ENCODE data around the gene PAMR1. TPM values are rescaled to one million over a fixed set of nuclear protein-coding genes. Genes with fewer than 3 reads are reported as not detected.
"Not testable (repeated sequence)": the region's sequence is repeated elsewhere in the genome, so short reads cannot be mapped to it uniquely, and the experiment has no call there.

PAMR1 gene
- total RNA-seq, 1 experiment from 2014 or later: 0.43 TPM

- no peak for DNase-seq (ENCODE audit: low spot score)
Observed at GRCh38 chr11:35545391-35546003, 20.1 kb upstream of the PAMR1 start.

GRCh38 chr11:35543481-35543880 lies 18.1 kb upstream of the PAMR1 start:
- DNase-seq (ENCODE audit: low spot score): no peak

- DNase-seq (ENCODE audit: low spot score): peak; percentile 36
Observed at GRCh38 chr11:35541621-35542375, 16.4 kb upstream of the PAMR1 start.

- DNase-seq (ENCODE audit: low spot score): no peak
Observed at GRCh38 chr11:35540526-35540925, 15.1 kb upstream of the PAMR1 start.

GRCh38 chr11:35539781-35540281 lies 14.4 kb upstream of the PAMR1 start:
- no peak for DNase-seq (ENCODE audit: low spot score)

GRCh38 chr11:35539256-35539655 lies 13.8 kb upstream of the PAMR1 start:
- no peak for DNase-seq (ENCODE audit: low spot score)

GRCh38 chr11:35536470-35536869 lies 11.1 kb upstream of the PAMR1 start:
- no peak for DNase-seq (ENCODE audit: low spot score)

GRCh38 chr11:35531246-35531645 lies 5.8 kb upstream of the PAMR1 start:
- no peak for DNase-seq (ENCODE audit: low spot score)

GRCh38 chr11:35529971-35530495 lies 4.6 kb upstream of the PAMR1 start:
- DNase-seq (ENCODE audit: low spot score): peak; percentile 84

GRCh38 chr11:35526370-35526792 lies 965 bp upstream of the PAMR1 start:
- DNase-seq (ENCODE audit: low spot score): no peak

- no peak for DNase-seq (ENCODE audit: low spot score)
Observed at GRCh38 chr11:35524780-35525179, 636 bp downstream of the PAMR1 start.

GRCh38 chr11:35523861-35524260 lies 1.6 kb downstream of the PAMR1 start:
- no peak for DNase-seq (ENCODE audit: low spot score)

- DNase-seq (ENCODE audit: low spot score): peak; percentile 31
Observed at GRCh38 chr11:35523331-35523768, 2.1 kb downstream of the PAMR1 start.

GRCh38 chr11:35522091-35522490 lies 3.3 kb downstream of the PAMR1 start:
- not testable (repeated sequence) for DNase-seq (ENCODE audit: low spot score)

GRCh38 chr11:35520376-35520775 lies 5.0 kb downstream of the PAMR1 start:
- DNase-seq (ENCODE audit: low spot score): no peak

GRCh38 chr11:35518766-35519165 lies 6.7 kb downstream of the PAMR1 start:
- no peak for DNase-seq (ENCODE audit: low spot score)

GRCh38 chr11:35517481-35517880 lies 7.9 kb downstream of the PAMR1 start:
- DNase-seq (ENCODE audit: low spot score): no peak

- no peak for DNase-seq (ENCODE audit: low spot score)
Observed at GRCh38 chr11:35516403-35516802, 9.0 kb downstream of the PAMR1 start.

- DNase-seq (ENCODE audit: low spot score): no peak
Observed at GRCh38 chr11:35515224-35515623, 10.2 kb downstream of the PAMR1 start.

- DNase-seq (ENCODE audit: low spot score): no peak
Observed at GRCh38 chr11:35514481-35514880, 10.9 kb downstream of the PAMR1 start.

- DNase-seq (ENCODE audit: low spot score): peak; percentile 84
Observed at GRCh38 chr11:35511666-35512065, 13.8 kb downstream of the PAMR1 start.

GRCh38 chr11:35507688-35508087 lies 17.7 kb downstream of the PAMR1 start:
- DNase-seq (ENCODE audit: low spot score): no peak

- no peak for DNase-seq (ENCODE audit: low spot score)
Observed at GRCh38 chr11:35501776-35502175, 23.6 kb downstream of the PAMR1 start.
